ENCODE results near the gene DCAF10. TPM values are rescaled to one million over a fixed set of nuclear protein-coding genes. Genes with fewer than 3 reads are reported as not detected.

The DCAF10 gene
- total RNA-seq, 2 experiments from 2014 or later: 7.2 to 7.5 TPM

- CTCF ChIA-PET: interaction anchor here (0.6 kb wide), 1 partner anchor 82 kb away, joined by 3 read pairs; no protein-coding TSS in a partner anchor
- intact Hi-C loops (cut with DNase I, micrococcal nuclease): no loop called here
- H3K4me1 ChIP-seq (ENCODE audit: insufficient read depth, low read length): no peaks in the 10 kb centered on the region
- no peaks in the 10 kb centered on the region for H3K27me3 Mint-ChIP-seq
- no peak for DNase-seq
- H3K4me3 ChIP-seq (ENCODE audit: low read length): no peak overlapping the region
- H3K27ac Mint-ChIP-seq: no peak overlapping the region
- no peak for ATAC-seq (ENCODE audit: poor library complexity)
- no peaks in the 10 kb centered on the region for H3K27me3 ChIP-seq (ENCODE audit: control insufficient read depth in 1 of 2, insufficient read depth in 2 of 2, low read length in 2 of 2)
- H3K9me3 ChIP-seq (ENCODE audit: control insufficient read depth in 1 of 2, insufficient read depth in 1 of 2, low read length in 2 of 2): no peaks in the 10 kb centered on the region
- no peak overlapping the region for H3K4me3 Mint-ChIP-seq
- H3K4me1 Mint-ChIP-seq (ENCODE audit: low read depth): peaks cover 10% of the 10 kb centered on the region
- no peak for TF ChIP-seq CTCF (IDR thresholded peaks at IDR 0.05)
- POLR2A ChIA-PET: no interaction called here
- no peak overlapping the region for H3K27ac ChIP-seq (ENCODE audit: low read depth in 1 of 2, low read length in 2 of 2)
- H3K9me3 Mint-ChIP-seq: no peaks in the 10 kb centered on the region
- peaks cover 21% of the 10 kb centered on the region for H3K36me3 Mint-ChIP-seq (ENCODE audit: low read depth)
- H3K36me3 ChIP-seq (ENCODE audit: insufficient read depth, low read length): peaks cover 1% of the 10 kb centered on the region
These were observed 11.4 kb downstream of the DCAF10 start for GRCh38 chr9:37811906-37812476.

DNA sequence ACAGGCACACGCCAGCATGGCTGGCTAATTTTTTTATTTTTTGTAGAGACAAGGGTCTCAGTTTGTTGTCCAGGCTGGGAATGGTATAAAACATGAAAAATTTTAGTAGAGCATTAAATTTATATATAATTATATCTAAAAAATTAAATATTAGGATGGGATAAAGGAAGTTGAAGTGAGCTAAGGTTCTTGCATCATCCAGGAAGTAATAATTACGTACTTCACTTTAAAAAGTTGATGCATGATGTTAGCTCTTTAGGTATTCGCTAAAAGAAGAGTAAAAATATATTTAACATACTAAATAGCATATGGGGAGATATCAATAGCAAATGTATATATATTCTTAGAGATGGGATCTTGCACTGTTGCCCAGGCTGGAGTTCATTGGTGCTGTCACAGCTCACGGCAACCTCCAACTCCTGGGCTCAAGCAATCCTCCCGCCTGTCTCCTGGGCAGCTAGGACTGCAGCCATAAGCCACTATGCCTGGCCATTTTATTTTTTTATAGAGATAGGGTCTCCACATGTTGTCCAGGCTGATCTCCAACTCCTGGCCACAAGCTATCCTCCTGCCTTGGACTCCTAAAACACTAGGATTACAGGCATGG is 12.3 kb downstream of the DCAF10 start:
- H3K4me1 Mint-ChIP-seq (ENCODE audit: low read depth): peaks cover 10% of the 10 kb centered on the region
- no peak overlapping the region for H3K27ac Mint-ChIP-seq

DNA sequence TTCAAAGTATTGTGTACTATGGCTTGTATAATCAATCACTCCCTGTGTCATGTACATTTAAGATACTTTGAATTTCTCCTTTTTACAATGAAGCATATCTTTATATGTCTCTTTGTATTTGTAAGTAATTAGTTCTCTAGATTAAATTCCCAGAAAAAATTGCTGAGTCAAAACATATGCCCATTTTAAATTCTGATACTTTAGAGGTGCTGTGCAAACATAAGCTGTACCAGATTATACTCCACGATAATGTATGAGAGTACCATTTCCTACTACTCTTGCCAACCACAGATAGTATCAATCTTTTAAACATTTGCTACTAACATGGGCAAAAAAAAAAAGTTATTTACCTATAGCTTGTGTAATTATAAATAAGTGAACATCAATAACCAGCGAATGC is 18.3 kb downstream of the DCAF10 start:
- no peaks in the 10 kb centered on the region for H3K4me1 ChIP-seq (ENCODE audit: insufficient read depth, low read length)
- no peak overlapping the region for H3K4me3 Mint-ChIP-seq
- ATAC-seq (ENCODE audit: poor library complexity): no peak
- H3K4me3 ChIP-seq (ENCODE audit: low read length): no peak overlapping the region
- no peak for TF ChIP-seq CTCF (IDR thresholded peaks at IDR 0.05)
- H3K36me3 ChIP-seq (ENCODE audit: insufficient read depth, low read length): peaks cover 32% of the 10 kb centered on the region
- H3K4me1 Mint-ChIP-seq (ENCODE audit: low read depth): no peaks in the 10 kb centered on the region
- ChIA-PET POLR2A (no interaction called here), CTCF (interaction anchor here (2.4 kb wide), 1 partner anchor 15 kb away, joined by 6 read pairs; no protein-coding TSS in a partner anchor)
- intact Hi-C loops (cut with DNase I, micrococcal nuclease): no loop called here
- H3K27me3 Mint-ChIP-seq: no peaks in the 10 kb centered on the region
- H3K9me3 ChIP-seq (ENCODE audit: control insufficient read depth in 1 of 2, insufficient read depth in 1 of 2, low read length in 2 of 2): no peaks in the 10 kb centered on the region
- H3K27ac ChIP-seq (ENCODE audit: low read depth in 1 of 2, low read length in 2 of 2): no peak overlapping the region
- H3K27ac Mint-ChIP-seq: no peak overlapping the region
- no peaks in the 10 kb centered on the region for H3K9me3 Mint-ChIP-seq
- no peak for DNase-seq
- H3K27me3 ChIP-seq (ENCODE audit: control insufficient read depth in 1 of 2, insufficient read depth in 2 of 2, low read length in 2 of 2): no peaks in the 10 kb centered on the region
- peaks cover 51% of the 10 kb centered on the region for H3K36me3 Mint-ChIP-seq (ENCODE audit: low read depth)

More for the DNA sequence above, 12.3 kb downstream of the DCAF10 start:
- no peaks in the 10 kb centered on the region for H3K9me3 ChIP-seq (ENCODE audit: control insufficient read depth in 1 of 2, insufficient read depth in 1 of 2, low read length in 2 of 2)
- CTCF ChIA-PET: no interaction called here
- Mint-ChIP-seq H3K27me3 (no peaks in the 10 kb centered on the region), H3K9me3 (no peaks in the 10 kb centered on the region), H3K4me3 (no peak overlapping the region), H3K36me3 (ENCODE audit: low read depth) (peaks cover 21% of the 10 kb centered on the region)
- no peak overlapping the region for H3K4me3 ChIP-seq (ENCODE audit: low read length)
- no peaks in the 10 kb centered on the region for H3K4me1 ChIP-seq (ENCODE audit: insufficient read depth, low read length)
- POLR2A ChIA-PET: no interaction called here
- H3K36me3 ChIP-seq (ENCODE audit: insufficient read depth, low read length): no peaks in the 10 kb centered on the region
- no peaks in the 10 kb centered on the region for H3K27me3 ChIP-seq (ENCODE audit: control insufficient read depth in 1 of 2, insufficient read depth in 2 of 2, low read length in 2 of 2)
- no peak for DNase-seq
- H3K27ac ChIP-seq (ENCODE audit: low read depth in 1 of 2, low read length in 2 of 2): no peak overlapping the region
- no peak for TF ChIP-seq CTCF (IDR thresholded peaks at IDR 0.05)
- no peak for ATAC-seq (ENCODE audit: poor library complexity)
- intact Hi-C loops (cut with DNase I, micrococcal nuclease): no loop called here
